Kidney (tissue), 14 donors: ENCODE results near the gene SEPTIN8. TPM values are rescaled to one million over a fixed set of nuclear protein-coding genes. Genes with fewer than 3 reads are reported as not detected.

Source experiments
- DNase-seq, 5 donors: peaks; one replicate each; pipeline ENCODE4 v3.0.0-alpha.2; 2013 to 2020
- FAIRE-seq: peaks from 2 replicates; lab custom pipeline; 2012; peaks lifted over from hg19 to GRCh38; lab: Jason Lieb, UNC
- H3K27ac ChIP-seq, 2 donors: one replicate each; pipeline ENCODE4 v1.7.0; 2013; ENCODE audit warnings: low read depth in 2 of 2, low read length in 2 of 2, inconsistent platforms in 1 of 2
- H3K27me3 ChIP-seq: one replicate; pipeline ENCODE4 v1.7.1; 2013; ENCODE audit warnings: low read length, inconsistent platforms; ENCODE audit not compliant: control insufficient read depth, insufficient read depth
- H3K36me3 ChIP-seq, 3 donors: one replicate each; pipeline versions ENCODE4 v1.7.0 to v1.7.1; 2013; ENCODE audit warnings: low read length in 3 of 3, control low read depth in 1 of 3, inconsistent platforms in 1 of 3; ENCODE audit not compliant: insufficient read depth in 3 of 3, control insufficient read depth in 2 of 3
- H3K4me1 ChIP-seq, 3 donors: one replicate each; pipeline versions ENCODE4 v1.7.0 to v1.7.1; 2013; ENCODE audit warnings: low read length in 3 of 3, inconsistent platforms in 1 of 3, low read depth in 1 of 3; ENCODE audit not compliant: control insufficient read depth in 2 of 3, insufficient read depth in 2 of 3
- H3K4me3 ChIP-seq, 3 donors: one replicate each; pipeline versions ENCODE4 v1.7.0 to v1.8.1; 2013; ENCODE audit warnings: low read length in 3 of 3, control low read depth in 1 of 3, inconsistent platforms in 1 of 3
- H3K9ac ChIP-seq, 3 donors: one replicate each; pipeline versions ENCODE4 v1.7.0 to v1.7.1; 2013; ENCODE audit warnings: low read length in 3 of 3, control low read depth in 1 of 3, inconsistent platforms in 1 of 3
- H3K9me3 ChIP-seq, 3 donors: one replicate each; pipeline versions ENCODE4 v1.7.0 to v1.7.1; 2013; ENCODE audit warnings: low read length in 3 of 3, control low read depth in 1 of 3, inconsistent platforms in 1 of 3; ENCODE audit not compliant: control insufficient read depth in 2 of 3, insufficient read depth in 1 of 3
- CTCF ChIP-seq: IDR thresholded peaks from 3 replicates; pipeline ENCODE4 v1.5.1; 2012; ENCODE audit warnings: mild to moderate bottlenecking, moderate library complexity, borderline replicate concordance; ENCODE audit not compliant: insufficient read depth; ENCODE audit errors: extremely low read depth
- intact Hi-C: fragments of 100-400 bp; cut with DNase I; formaldehyde crosslinking; loops from one replicate; pipeline ENCODE4 v1.11.1; 2022
- polyA plus RNA-seq: library from polyadenylated mRNA; stranded (reverse); fragments of 350-450 nt; fragmentation: Illumina TruSeq; extraction: RNeasy Lipid Tissue Mini Kit (QIAGEN cat#74804); gene quantifications from one replicate; pipeline ENCODE4 v1.2.3, GENCODE V29; 2014; ENCODE audit warnings: low read depth, low replicate concordance; ENCODE audit not compliant: insufficient read depth
- total RNA-seq: library from RNA; stranded (reverse); fragmentation: NEBNext Ultra II Directional; extraction: Animal tissue kit (Norgen Biotek cat#: 25700); gene quantifications from one replicate; pipeline ENCODE4 v1.2.1, GENCODE V29; 2021
- donor health status: control.
- donor health status: control.
- donor health status: control.
- donor health status: control.
- donor health status: control.
- donor health status: DM: yes; HTN: yes; CAD: no.
- donor health status: Normal renal cell carcinoma (clear cell type).

SEPTIN8 gene
- total and polyA plus RNA-seq, 2 donors from 2014 or later: 24.9 to 54.4 TPM

GRCh38 chr5:132737982-132738681 lies 38.9 kb downstream of the SEPTIN8 start:
- peak overlapping the region; percentile 74 to 89 (median 83) for H3K4me3 ChIP-seq
- FAIRE-seq: no peak
- peaks cover 0 to 9% (median 5%) of the 10 kb centered on the region in 3 donors for H3K4me1 ChIP-seq
- no peaks in the 10 kb centered on the region for H3K36me3 ChIP-seq
- no peak overlapping the region for H3K27ac ChIP-seq
- no peaks in the 10 kb centered on the region for H3K9me3 ChIP-seq
- TF ChIP-seq CTCF: no peak
- no peak overlapping the region for H3K9ac ChIP-seq
- no peaks in the 10 kb centered on the region for H3K27me3 ChIP-seq
- intact Hi-C loops: no loop called here
- DNase-seq: peak in 1 of 5 donors; percentile 8

GRCh38 chr5:132736853-132737833 lies 39.9 kb downstream of the SEPTIN8 start, which contains the start of gene KIF3A:
TSS of gene KIF3A (minus strand) at chr5:132737546. CDS start at chr5:132737419, 127 bp downstream.
- H3K9ac ChIP-seq: peak within 1 kb of the TSS; percentile 52 to 67 (median 56)
- peak within 1 kb of the TSS; percentile 53 to 81 for H3K27ac ChIP-seq
- intact Hi-C loops: no loop called here

GRCh38 chr5:132734687-132735086 lies 42.4 kb downstream of the SEPTIN8 start:
- no peak for TF ChIP-seq CTCF
- intact Hi-C loops: no loop called here
- H3K27ac ChIP-seq: no peak overlapping the region
- H3K9me3 ChIP-seq: no peaks in the 10 kb centered on the region
- DNase-seq (no peak), FAIRE-seq (no peak)
- H3K4me3 ChIP-seq: no peak overlapping the region
- no peak overlapping the region for H3K9ac ChIP-seq
- H3K27me3 ChIP-seq: no peaks in the 10 kb centered on the region
- peaks cover 0 to 9% (median 5%) of the 10 kb centered on the region in 3 donors for H3K4me1 ChIP-seq
- H3K36me3 ChIP-seq: no peaks in the 10 kb centered on the region

More at GRCh38 chr5:132736853-132737833, 39.9 kb downstream of the SEPTIN8 start, which contains the start of gene KIF3A:
- Histone ChIP-seq H3K4me1 (peaks cover 0 to 9% (median 5%) of the 10 kb centered on the region in 3 donors), H3K27me3 (no peaks in the 10 kb centered on the region), H3K36me3 (no peaks in the 10 kb centered on the region), H3K9me3 (no peaks in the 10 kb centered on the region), H3K4me3 (peak within 1 kb of the TSS; percentile 74 to 89 (median 83))
- DNase-seq (peak; percentile 95 to 98 (median 96)), FAIRE-seq (no peak)
- no peak for TF ChIP-seq CTCF
